Neural progenitor cell (in vitro differentiated cells): ENCODE measurements around the gene CD99L2. TPM values are rescaled to one million over a fixed set of nuclear protein-coding genes. Genes with fewer than 3 reads are reported as not detected.

Source experiments
- DNase-seq: peaks from one replicate; pipeline ENCODE4 v3.0.0-alpha.2; 2016; ENCODE audit warnings: low spot score
- H2AFZ ChIP-seq: fragments of 200-600 bp; sonication (generic); replicated peaks from 2 replicates; pipeline ENCODE4 v1.6.1; 2016; ENCODE audit warnings: antibody characterized with exemption
- H3F3A ChIP-seq: fragments of 200-600 bp; sonication (generic); 2 replicates; pipeline ENCODE4 v1.6.1; 2016; ENCODE audit warnings: antibody characterized with exemption, low read depth
- H3K27ac ChIP-seq: fragments of 200-600 bp; sonication (generic); 2 replicates; pipeline ENCODE4 v1.5.1; 2016; ENCODE audit warnings: mild to moderate bottlenecking
- H3K27me3 ChIP-seq: fragments of 200-600 bp; sonication (generic); 2 replicates; pipeline ENCODE4 v1.6.1; 2016; ENCODE audit warnings: mild to moderate bottlenecking, moderate library complexity
- H3K36me3 ChIP-seq: fragments of 200-600 bp; sonication (generic); 2 replicates; pipeline ENCODE4 v1.5.1; 2016
- H3K4me1 ChIP-seq: fragments of 200-600 bp; sonication (generic); 2 replicates; pipeline ENCODE4 v1.6.1; 2016; ENCODE audit warnings: mixed run types
- H3K4me2 ChIP-seq: fragments of 200-600 bp; sonication (generic); 2 replicates; pipeline ENCODE4 v1.6.1; 2016
- H3K4me3 ChIP-seq: fragments of 200-600 bp; sonication (generic); 2 replicates; pipeline ENCODE4 v1.5.1; 2016
- H3K79me2 ChIP-seq: fragments of 200-600 bp; sonication (generic); 2 replicates; pipeline ENCODE4 v1.6.1; 2016; ENCODE audit warnings: low read depth
- H3K9ac ChIP-seq: fragments of 200-600 bp; sonication (generic); 2 replicates; pipeline ENCODE4 v1.6.1; 2016
- H3K9me3 ChIP-seq: fragments of 200-600 bp; sonication (generic); 2 replicates; pipeline ENCODE4 v1.5.1; 2016; ENCODE audit warnings: low read depth
- H4K20me1 ChIP-seq: fragments of 200-600 bp; sonication (generic); 2 replicates; pipeline ENCODE4 v1.6.1; 2016; ENCODE audit warnings: low read depth
- H3K27ac Mint-ChIP-seq: 3 replicates; pipeline ENCODE4 v1.8.0; 2021; ENCODE audit warnings: mixed read lengths
- H3K27me3 Mint-ChIP-seq: 2 replicates; pipeline ENCODE4 v1.8.0; 2022; ENCODE audit warnings: low read depth, mild to moderate bottlenecking, inconsistent platforms, moderate library complexity, mixed read lengths; ENCODE audit not compliant: insufficient read depth
- H3K36me3 Mint-ChIP-seq: 3 replicates; pipeline ENCODE4 v1.8.0; 2021; ENCODE audit warnings: mixed read lengths
- H3K4me1 Mint-ChIP-seq: 3 replicates; pipeline ENCODE4 v1.8.0; 2021; ENCODE audit warnings: mixed read lengths
- H3K4me3 Mint-ChIP-seq: 3 replicates; pipeline ENCODE4 v1.8.0; 2021; ENCODE audit warnings: mild to moderate bottlenecking, moderate library complexity, mixed read lengths
- H3K9me3 Mint-ChIP-seq: 3 replicates; pipeline ENCODE4 v1.8.0; 2020; ENCODE audit warnings: mixed read lengths
- CTCF ChIP-seq: fragments of 200-600 bp; sonication (generic); IDR thresholded peaks from 2 replicates; pipeline ENCODE4 v1.5.1; 2017; ENCODE audit warnings: antibody characterized with exemption, mild to moderate bottlenecking
- EZH2 ChIP-seq: fragments of 200-600 bp; sonication (generic); IDR thresholded peaks from 2 replicates; pipeline ENCODE4 v1.6.1; 2017; ENCODE audit warnings: antibody characterized with exemption, mild to moderate bottlenecking, moderate library complexity
- EZH2phosphoT487 ChIP-seq: fragments of 200-600 bp; sonication (generic); IDR thresholded peaks from 2 replicates; pipeline ENCODE4 v1.6.1; 2017; ENCODE audit warnings: antibody characterized with exemption
- total RNA-seq: library from RNA; depleted of rRNA; stranded (reverse); fragments of >200 nt; gene quantifications from 2 replicates; pipeline ENCODE4 v1.2.3, GENCODE V29; 2015; ENCODE audit warnings: low replicate concordance

The CD99L2 gene
- total RNA-seq, 1 donor from 2014 or later, result 24.7 TPM

GRCh38 chrX:150905293-150905692, 6.8 kb upstream of the CD99L2 start:
- H3K9me3 ChIP-seq, result no peaks in the 10 kb centered on the region
- peaks cover 8% of the 10 kb centered on the region for H3F3A ChIP-seq
- H3K36me3 Mint-ChIP-seq, result no peaks in the 10 kb centered on the region
- H3K4me3 Mint-ChIP-seq, result no peak overlapping the region
- H3K79me2 ChIP-seq, result no peaks in the 10 kb centered on the region
- H3K9ac ChIP-seq, result no peak overlapping the region
- H2AFZ ChIP-seq, result no peak overlapping the region
- no peak overlapping the region for H3K4me2 ChIP-seq
- DNase-seq, result no peak
- H3K36me3 ChIP-seq, result no peaks in the 10 kb centered on the region
- no peak overlapping the region for H3K27ac ChIP-seq
- H3K27ac Mint-ChIP-seq, result no peak overlapping the region
- H3K27me3 Mint-ChIP-seq, result peaks cover 6% of the 10 kb centered on the region
- peaks cover 8% of the 10 kb centered on the region for H3K4me1 Mint-ChIP-seq
- peaks cover 7% of the 10 kb centered on the region for H3K9me3 Mint-ChIP-seq
- TF ChIP-seq CTCF (no peak), EZH2phosphoT487 (no peak), EZH2 (no peak)
- no peaks in the 10 kb centered on the region for H4K20me1 ChIP-seq
- H3K4me3 ChIP-seq, result no peak overlapping the region
- H3K4me1 ChIP-seq, result peaks cover 9% of the 10 kb centered on the region
- peaks cover 17% of the 10 kb centered on the region for H3K27me3 ChIP-seq

GRCh38 chrX:150903110-150903508, 4.6 kb upstream of the CD99L2 start:
- Mint-ChIP-seq H3K4me1 (peaks cover 12% of the 10 kb centered on the region), H3K4me3 (no peak overlapping the region), H3K9me3 (peaks cover 7% of the 10 kb centered on the region), H3K27ac (no peak overlapping the region), H3K36me3 (no peaks in the 10 kb centered on the region), H3K27me3 (peaks cover 12% of the 10 kb centered on the region)
- peaks cover 9% of the 10 kb centered on the region for H3K4me1 ChIP-seq
- H3K4me3 ChIP-seq, result no peak overlapping the region
- H3F3A ChIP-seq, result peaks cover 18% of the 10 kb centered on the region
- no peaks in the 10 kb centered on the region for H3K79me2 ChIP-seq
- no peaks in the 10 kb centered on the region for H3K36me3 ChIP-seq
- H2AFZ ChIP-seq, result no peak overlapping the region
- no peak overlapping the region for H3K9ac ChIP-seq
- no peak overlapping the region for H3K27ac ChIP-seq
- peaks cover 32% of the 10 kb centered on the region for H3K27me3 ChIP-seq
- peak; percentile 18 for DNase-seq
- H4K20me1 ChIP-seq, result no peaks in the 10 kb centered on the region
- TF ChIP-seq CTCF (no peak), EZH2phosphoT487 (no peak), EZH2 (no peak)
- H3K9me3 ChIP-seq, result no peaks in the 10 kb centered on the region
- H3K4me2 ChIP-seq, result peak overlapping the region; percentile 65

GRCh38 chrX:150902434-150903109, 4.1 kb upstream of the CD99L2 start:
- no peaks in the 10 kb centered on the region for H3K36me3 Mint-ChIP-seq
- H3K27ac ChIP-seq, result no peak overlapping the region
- H3K4me2 ChIP-seq, result peak overlapping the region; percentile 65
- peaks cover 18% of the 10 kb centered on the region for H3F3A ChIP-seq
- H2AFZ ChIP-seq, result no peak overlapping the region
- no peak overlapping the region for H3K9ac ChIP-seq
- no peak overlapping the region for H3K4me3 ChIP-seq
- H3K79me2 ChIP-seq, result peaks cover 4% of the 10 kb centered on the region
- H3K9me3 Mint-ChIP-seq, result peaks cover 7% of the 10 kb centered on the region
- H3K4me3 Mint-ChIP-seq, result no peak overlapping the region
- DNase-seq, result peak; percentile 66
- no peak for TF ChIP-seq EZH2phosphoT487
- no peak for TF ChIP-seq CTCF
- no peak for TF ChIP-seq EZH2
- no peaks in the 10 kb centered on the region for H3K9me3 ChIP-seq
- H3K36me3 ChIP-seq, result no peaks in the 10 kb centered on the region
- no peak overlapping the region for H3K27ac Mint-ChIP-seq
- H3K27me3 ChIP-seq, result peaks cover 32% of the 10 kb centered on the region
- peaks cover 12% of the 10 kb centered on the region for H3K4me1 Mint-ChIP-seq
- H3K27me3 Mint-ChIP-seq, result peaks cover 12% of the 10 kb centered on the region
- peaks cover 9% of the 10 kb centered on the region for H3K4me1 ChIP-seq
- H4K20me1 ChIP-seq, result peaks cover under 1% of the 10 kb centered on the region
